22Rv1 (cell line): ENCODE data around the gene GABARAP.
A peak's percentile ranks its signal among the peaks of the same experiment; 100 is the strongest.

Experiments
- H3K27ac ChIP-seq: fragments of 450-650 bp; 2 replicates; pipeline ENCODE4 v1.5.1; 2017
- ZFX ChIP-seq: fragments of 450-650 bp; IDR thresholded peaks from 2 replicates; pipeline ENCODE4 v1.6.1; 2017; ENCODE audit warnings: antibody characterized with exemption, borderline replicate concordance
- TF ChIP-seq, protein P1 (sequence below): fragments of 450-650 bp; IDR thresholded peaks from 2 replicates; pipeline ENCODE4 v1.5.1; 2017; ENCODE audit warnings: mild to moderate bottlenecking

The GABARAP gene

DNA sequence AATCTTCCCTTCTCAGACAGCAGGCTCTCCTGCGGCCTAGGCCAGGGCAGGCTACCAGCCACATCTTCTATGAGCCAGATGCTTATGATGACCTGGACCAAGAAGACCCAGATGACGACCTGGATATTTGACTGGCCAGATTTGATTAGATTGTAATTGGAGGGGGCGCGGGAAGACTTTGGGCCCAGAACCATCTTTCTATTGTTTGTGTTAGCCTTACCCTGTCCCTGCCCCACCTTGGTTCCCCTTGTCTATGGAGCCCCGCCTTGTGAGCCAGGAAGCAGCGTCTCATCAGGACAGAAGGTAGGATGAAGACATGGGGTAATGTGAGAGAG, 17.3 kb upstream of the GABARAP start:
- peak overlapping the region; percentile 99 for H3K27ac ChIP-seq
- no peak for TF ChIP-seq ZFX
- TF ChIP-seq, protein P1, sequence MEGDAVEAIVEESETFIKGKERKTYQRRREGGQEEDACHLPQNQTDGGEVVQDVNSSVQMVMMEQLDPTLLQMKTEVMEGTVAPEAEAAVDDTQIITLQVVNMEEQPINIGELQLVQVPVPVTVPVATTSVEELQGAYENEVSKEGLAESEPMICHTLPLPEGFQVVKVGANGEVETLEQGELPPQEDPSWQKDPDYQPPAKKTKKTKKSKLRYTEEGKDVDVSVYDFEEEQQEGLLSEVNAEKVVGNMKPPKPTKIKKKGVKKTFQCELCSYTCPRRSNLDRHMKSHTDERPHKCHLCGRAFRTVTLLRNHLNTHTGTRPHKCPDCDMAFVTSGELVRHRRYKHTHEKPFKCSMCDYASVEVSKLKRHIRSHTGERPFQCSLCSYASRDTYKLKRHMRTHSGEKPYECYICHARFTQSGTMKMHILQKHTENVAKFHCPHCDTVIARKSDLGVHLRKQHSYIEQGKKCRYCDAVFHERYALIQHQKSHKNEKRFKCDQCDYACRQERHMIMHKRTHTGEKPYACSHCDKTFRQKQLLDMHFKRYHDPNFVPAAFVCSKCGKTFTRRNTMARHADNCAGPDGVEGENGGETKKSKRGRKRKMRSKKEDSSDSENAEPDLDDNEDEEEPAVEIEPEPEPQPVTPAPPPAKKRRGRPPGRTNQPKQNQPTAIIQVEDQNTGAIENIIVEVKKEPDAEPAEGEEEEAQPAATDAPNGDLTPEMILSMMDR = no peak

GRCh38 chr17:7258731-7259554, 16.7 kb upstream of the GABARAP start:
- H3K27ac ChIP-seq = peak overlapping the region; percentile 99
- no peak for TF ChIP-seq ZFX
- TF ChIP-seq, protein P1 = no peak

- peak overlapping the region; percentile 99 for H3K27ac ChIP-seq
- TF ChIP-seq, protein P1 = no peak
- TF ChIP-seq ZFX = no peak
Observed at GRCh38 chr17:7256766-7257456, 14.7 kb upstream of the GABARAP start.

DNA sequence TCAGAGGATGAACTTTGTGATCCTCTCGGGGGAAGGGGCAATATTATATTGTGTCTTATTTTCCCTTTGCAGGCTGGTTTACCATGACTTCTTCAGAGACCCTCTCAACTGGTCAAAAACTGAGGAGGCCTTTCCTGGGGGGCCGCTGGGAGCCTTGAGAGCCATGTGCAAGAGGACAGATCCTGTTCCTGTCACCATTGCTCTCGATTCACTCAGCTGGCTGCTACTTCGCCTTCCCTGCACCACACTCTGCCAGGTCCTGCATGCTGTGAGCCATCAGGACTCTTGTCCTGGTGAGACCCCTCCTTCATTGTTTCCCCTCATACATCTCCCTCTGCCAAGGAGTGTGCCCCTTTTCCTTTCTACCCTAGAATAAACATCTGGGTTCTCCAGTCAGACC, 12.3 kb upstream of the GABARAP start:
- peak overlapping the region; percentile 99 for H3K27ac ChIP-seq
- no peak for TF ChIP-seq ZFX
- TF ChIP-seq, protein P1 = no peak

DNA sequence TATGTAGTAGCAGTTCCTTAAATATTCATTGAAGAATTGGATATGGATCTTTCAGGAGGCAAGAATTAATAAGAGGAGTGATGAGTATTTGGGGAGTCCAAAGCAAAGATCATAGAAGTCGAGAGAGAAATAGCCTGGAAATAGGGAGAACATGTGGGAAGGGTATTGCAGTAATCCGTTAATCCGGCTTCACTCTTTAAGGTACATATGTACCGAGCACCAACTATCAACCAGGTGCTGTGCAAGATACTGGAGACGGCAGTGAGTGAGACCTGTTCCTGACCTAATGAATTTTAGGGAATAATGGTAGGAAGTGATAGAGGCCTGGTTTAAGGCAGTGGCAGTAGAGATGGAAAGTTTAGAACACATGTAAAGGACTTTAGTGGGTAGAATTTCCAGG, 10.8 kb upstream of the GABARAP start:
- TF ChIP-seq, protein P1 = no peak
- no peak for TF ChIP-seq ZFX
- H3K27ac ChIP-seq = peak overlapping the region; percentile 99

DNA sequence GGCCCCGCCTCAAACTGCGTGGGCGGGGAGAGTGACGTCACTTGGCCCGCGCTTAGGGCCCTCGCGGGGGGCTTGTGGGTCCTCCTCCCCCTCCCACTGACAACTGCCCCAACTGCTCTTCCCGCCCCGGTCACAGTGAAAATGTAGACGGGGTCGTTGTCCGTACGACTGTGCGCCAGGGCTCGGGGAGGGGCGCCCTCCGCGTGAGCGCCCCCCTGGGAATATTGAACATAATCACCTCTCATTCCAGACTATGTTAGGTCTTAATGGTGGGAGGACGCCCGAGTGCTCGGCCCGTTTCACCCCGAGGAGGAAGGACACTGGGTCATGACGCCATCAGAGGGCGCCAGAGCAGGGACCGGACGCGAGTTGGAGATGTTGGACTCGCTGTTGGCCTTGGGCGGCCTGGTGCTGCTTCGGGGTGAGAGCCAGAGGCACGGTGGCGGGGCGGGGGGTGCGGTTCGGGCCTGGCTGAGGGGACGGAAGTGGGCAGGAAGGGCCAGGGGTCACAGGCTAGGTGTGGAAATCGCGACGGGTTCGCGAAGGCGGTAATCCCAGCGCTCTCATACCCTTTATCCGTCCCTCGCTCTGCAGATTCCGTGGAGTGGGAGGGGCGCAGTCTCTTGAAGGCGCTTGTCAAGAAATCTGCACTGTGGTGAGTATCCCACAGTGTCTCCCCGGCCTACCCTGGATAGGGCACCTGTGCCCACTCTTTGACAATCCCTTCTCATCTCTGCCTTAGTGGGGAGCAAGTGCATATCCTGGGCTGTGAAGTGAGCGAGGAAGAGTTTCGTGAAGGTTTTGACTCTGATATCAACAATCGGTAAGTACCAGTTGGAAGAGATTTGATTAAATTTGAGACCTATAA, 10.2 kb upstream of the GABARAP start, which contains the start of gene ELP5:
Gene ELP5, plus strand, starts transcription at position 40 of the 868 bp plus-strand sequence. Its CDS starts 336 bp downstream, at position 376.
- peak within 1 kb of the TSS; percentile 99 for H3K27ac ChIP-seq
- no peak for TF ChIP-seq ZFX
- TF ChIP-seq, protein P1 = peak; percentile 76
